IPS-18c (cell line): ENCODE data around the gene CACNG4.

ENCODE experiments used
- H3K4me3 ChIP-seq: 2 replicates; pipeline ENCODE4 v1.7.0; 2013; ENCODE audit warnings: low read depth, mild to moderate bottlenecking, low read length, moderate library complexity; ENCODE audit not compliant: insufficient read depth
- H3K9me3 ChIP-seq: one replicate; pipeline ENCODE4 v1.6.1; 2013; ENCODE audit warnings: mild to moderate bottlenecking, low read length, moderate library complexity; ENCODE audit not compliant: control insufficient read depth, insufficient read depth

Gene CACNG4

DNA sequence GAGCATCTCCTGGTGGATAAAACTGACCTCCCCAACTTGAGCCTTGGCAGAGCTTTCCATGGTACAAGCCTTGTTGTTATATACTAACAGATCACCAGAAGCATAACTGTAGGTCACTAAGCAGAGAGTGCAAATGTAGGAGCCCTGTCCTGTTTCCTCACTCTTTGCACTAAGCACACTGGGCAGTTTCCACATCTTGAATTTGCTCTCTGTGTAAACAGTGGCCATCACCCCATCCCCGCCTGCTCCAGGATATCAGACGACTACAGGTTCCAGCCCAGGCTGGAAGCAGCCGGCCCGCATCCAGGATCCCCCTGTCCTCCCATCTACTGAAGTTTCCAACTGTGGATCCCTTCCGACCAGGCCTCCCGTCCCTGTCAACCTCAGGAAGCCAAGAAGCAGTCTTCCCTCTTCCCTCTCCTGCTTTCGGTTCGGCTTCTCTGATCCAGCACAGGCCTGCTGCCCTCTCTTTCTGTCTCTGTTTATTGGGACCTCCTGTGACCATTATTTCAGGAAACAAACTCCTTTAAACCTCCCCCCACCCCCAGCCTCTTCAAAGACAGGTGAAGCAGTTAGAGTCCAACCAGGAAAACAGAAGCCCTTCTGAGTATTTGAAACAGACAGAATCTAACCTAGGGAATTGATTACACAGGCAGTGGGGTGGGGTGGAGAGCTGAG, 22.6 kb upstream of the CACNG4 start:
- Histone ChIP-seq H3K4me3 (no peak overlapping the region), H3K9me3 (peaks cover 5% of the 10 kb centered on the region)

DNA sequence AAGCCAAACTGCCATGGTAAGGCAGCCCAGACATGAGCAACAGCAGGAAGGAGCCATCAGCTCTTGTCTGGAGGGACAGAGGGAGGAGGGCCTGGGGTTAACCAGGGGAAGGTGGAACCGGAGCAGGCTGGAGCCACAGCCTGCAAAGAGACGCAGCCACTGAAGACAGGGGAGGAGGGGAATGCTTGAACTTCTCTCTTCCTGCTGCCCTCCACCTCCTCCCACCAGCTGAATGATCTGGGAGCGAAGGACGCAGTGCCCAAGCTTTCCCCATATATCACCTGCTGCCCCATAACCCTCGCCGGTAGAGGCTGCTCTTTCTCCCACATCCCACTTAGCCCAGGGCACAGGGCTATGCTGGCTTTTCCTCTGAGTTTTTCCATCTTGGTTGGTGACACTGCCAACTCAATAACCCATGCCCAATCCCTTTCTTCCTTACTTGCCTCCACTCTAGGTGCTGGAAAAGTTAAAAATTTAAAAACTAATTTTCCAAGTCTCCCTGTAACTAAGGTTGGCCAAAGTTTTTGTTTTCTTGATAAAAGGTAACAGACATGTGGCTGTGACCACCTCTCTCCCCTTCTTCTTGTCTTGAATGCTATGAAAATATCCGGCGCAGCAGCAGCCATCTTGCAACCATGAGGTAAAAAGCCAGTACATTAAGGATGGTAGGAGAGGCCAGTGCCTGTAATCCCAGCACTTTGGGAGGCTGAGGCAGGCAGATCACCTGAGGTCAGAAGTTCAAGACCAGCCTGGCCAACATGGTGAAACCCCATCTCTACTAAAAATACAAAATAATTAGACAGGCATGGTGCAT, 21.8 kb upstream of the CACNG4 start:
- Histone ChIP-seq H3K4me3 (no peak overlapping the region), H3K9me3 (peaks cover 6% of the 10 kb centered on the region)

DNA sequence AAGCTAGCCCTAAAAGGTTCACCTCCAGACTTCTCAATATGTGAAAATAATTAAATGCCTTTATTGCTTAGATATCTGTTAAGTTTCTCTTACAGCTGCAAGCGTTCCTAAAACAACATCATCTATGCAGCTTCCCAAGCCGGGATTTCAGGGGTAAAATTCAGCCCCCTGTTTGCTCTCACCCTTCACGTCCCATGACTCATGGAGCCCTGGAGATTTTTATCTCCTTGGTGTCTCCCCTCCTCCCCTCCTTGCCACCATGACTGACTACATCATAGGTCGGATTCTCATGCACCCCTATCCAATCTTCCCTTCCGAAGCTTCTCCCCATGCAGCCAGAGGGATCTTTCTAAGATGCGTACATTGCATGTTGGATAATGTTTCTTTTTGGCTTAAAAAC, 21.0 kb upstream of the CACNG4 start:
- H3K9me3 ChIP-seq: peaks cover 3% of the 10 kb centered on the region
- H3K4me3 ChIP-seq: no peak overlapping the region

DNA sequence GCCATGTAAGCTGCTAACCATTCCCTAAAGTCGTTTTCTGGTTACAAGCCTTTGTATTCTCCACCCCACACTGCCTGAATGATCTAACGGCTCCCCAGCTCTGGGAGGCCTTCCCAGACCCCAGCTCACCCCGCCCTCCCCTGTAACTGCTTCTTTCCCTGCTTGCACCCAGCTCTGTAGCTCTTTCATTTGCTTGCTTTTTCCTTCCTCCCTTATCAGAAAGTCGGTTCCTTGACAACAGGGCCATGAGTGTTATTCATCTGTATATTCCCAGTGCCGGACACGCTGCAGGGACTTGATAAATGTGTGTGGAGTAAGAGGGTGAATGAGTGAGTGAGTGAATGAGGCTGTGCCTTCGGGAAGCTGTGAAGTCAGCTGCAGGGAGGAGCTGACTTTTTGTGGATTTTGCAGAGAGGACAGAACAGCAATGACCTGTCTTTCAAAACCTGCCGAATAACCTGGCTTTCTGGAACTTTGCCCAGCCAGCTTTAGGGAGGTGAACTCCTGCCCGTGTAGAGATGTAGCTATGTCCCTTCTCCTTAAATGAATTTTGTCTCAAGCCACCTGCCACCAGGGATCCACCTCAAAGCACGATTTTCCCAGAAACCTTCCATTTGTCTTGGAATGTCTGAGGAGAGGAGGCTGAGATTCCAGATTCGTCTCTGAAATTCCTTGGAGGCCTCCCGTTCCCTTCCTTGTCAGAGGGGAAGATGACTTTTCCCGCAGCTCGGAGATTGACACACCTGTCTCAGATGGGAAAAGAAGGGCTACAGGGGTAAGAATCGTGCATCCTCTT, 20.0 kb upstream of the CACNG4 start:
- H3K9me3 ChIP-seq: peaks cover 3% of the 10 kb centered on the region
- no peak overlapping the region for H3K4me3 ChIP-seq

DNA sequence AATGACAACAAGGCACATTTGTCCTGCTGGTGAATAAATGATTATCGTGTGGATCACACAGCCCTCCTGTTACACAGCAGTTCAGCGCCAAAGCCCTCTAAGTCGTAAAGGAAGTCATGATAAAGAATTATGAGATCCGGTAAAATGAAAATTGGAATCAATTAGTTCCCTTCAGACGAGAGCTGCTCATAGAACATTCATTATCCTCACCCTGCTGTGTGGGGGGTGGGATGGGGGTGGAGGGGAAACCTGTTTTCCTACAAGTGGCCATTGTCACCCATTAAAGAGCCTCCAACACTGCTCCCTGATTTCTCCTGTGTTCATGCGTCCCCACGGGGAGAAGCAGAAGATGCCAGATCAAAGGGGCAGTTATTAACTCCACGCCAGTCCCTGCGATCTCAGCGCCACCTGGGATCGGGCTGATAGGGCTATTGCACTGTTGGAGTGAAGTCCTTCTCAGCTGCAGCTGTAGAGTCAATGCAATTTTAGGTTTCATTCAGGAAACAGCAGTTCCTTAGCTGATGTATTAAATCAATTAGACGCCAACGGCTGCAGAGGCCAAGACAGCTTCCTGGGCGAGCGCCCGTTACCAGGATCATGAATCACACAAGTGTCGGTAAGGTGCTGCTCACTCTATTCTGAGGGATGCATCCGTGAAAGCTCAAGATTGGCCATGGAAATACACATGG, 19.2 kb upstream of the CACNG4 start:
- peaks cover 3% of the 10 kb centered on the region for H3K9me3 ChIP-seq
- H3K4me3 ChIP-seq: no peak overlapping the region

DNA sequence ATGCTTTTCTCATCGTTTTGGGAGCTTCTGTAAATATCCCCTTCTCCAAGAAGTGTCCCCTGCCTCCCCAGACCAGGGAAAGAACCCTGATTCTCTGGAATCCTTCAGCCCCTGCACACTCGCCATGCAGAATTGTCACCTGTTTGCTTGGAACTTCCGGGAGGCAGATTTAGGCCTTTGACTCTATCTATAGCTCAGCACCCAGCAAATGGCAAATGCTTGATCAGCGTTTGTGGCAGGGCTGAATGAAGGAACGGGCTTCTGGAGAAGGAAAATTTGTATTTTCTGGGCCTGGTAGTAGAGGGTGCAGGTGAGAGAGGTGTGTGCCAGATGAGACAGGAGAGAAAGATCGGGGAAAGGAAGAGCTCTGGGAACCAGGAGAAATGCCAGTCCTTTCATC, 18.3 kb upstream of the CACNG4 start:
- H3K4me3 ChIP-seq: no peak overlapping the region

DNA sequence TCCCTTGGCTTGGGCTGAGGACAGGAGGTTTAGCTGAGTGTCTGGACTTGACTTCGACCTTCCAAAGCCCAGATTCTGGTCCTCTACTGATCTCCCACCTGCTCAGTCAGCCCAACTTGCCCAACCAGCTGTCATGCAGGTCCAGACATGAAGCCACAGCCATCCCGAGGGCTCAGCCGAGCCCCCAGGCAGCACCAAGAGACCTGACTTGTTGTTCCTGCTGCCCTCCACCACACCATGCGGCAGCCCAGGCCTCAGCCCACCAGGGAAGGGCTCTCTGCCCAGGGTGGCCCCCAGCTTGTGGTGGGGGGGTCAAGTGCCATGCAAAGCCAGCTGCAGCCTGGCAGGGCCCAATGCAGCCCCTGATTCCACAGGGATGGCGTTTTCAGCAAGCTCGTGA, 17.2 kb upstream of the CACNG4 start:
- no peak overlapping the region for H3K4me3 ChIP-seq
- H3K9me3 ChIP-seq: peaks cover 3% of the 10 kb centered on the region

More for the DNA sequence above, 18.3 kb upstream of the CACNG4 start:
- peaks cover 3% of the 10 kb centered on the region for H3K9me3 ChIP-seq

DNA sequence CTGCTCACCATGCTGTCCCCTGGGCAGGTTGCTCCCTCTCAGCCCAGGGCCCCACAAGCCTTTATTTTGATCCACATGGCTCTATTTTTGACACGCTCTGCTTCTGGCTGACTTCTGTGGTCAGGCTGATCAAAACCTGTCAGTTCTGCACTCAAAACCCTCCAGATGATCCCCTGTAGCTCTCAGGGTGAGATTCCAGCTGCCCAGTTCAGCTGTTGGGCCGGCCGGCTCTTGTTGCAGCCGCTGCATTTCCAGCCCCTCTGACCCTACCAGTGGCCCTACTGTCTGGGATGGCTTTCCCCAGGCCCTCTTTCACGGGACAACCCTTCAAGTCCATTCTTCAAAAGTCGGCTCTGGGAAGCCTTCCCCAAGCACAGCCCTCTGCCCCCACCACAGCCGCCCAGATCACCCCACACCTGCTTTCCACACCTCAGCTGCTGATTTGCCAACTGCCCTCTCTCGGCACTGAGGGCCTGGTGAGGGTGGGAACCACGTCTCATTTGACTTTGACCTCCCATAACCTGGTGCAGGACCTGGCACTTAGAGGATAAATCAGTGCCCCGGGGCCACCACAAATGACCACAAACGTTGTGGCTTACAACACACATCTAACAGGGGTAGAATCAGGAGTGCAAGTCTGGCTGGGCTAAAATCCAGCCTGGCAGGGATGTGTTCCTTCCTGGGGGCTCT, 16.3 kb upstream of the CACNG4 start:
- peaks cover 3% of the 10 kb centered on the region for H3K9me3 ChIP-seq
- H3K4me3 ChIP-seq: no peak overlapping the region

DNA sequence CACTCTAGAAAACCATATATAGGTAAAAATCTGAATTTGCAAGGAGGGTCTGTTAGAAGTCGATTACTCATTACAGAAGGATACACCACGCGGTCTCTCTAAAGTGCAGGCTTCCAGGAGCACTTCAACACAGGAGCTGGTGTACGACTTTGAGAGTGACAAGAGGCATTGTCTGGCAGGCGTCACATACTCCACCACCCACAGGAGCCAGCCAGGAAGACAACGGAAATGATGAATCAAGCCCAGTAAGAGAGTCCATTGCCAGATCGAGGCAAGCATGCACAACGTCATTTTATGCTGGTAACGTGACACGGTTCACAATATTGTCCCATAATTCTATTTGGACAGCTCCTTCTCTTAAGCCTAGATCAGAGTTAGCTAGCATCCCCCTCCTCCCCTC, 15.0 kb upstream of the CACNG4 start:
- Histone ChIP-seq H3K9me3 (peaks cover 3% of the 10 kb centered on the region), H3K4me3 (no peak overlapping the region)

DNA sequence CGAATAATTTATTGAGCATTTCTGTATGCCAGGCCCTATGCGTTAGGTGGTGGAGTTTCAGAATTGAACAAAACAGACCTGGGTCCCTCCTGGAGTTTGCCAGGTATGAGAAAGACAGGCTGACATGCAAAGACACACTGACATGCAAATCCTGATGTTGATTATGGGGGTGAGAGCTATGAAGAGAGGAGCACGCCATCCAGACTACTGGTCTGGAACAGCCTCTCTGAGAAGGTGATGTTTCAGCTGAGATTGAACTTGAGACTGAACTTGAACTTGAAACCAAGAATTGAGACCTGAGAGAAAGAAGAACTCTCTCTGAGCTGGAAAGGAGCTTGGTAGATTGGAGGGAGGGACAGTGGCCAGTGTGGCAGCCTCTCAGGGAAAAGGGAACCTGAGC, 14.2 kb upstream of the CACNG4 start:
- Histone ChIP-seq H3K9me3 (peaks cover 3% of the 10 kb centered on the region), H3K4me3 (no peak overlapping the region)

DNA sequence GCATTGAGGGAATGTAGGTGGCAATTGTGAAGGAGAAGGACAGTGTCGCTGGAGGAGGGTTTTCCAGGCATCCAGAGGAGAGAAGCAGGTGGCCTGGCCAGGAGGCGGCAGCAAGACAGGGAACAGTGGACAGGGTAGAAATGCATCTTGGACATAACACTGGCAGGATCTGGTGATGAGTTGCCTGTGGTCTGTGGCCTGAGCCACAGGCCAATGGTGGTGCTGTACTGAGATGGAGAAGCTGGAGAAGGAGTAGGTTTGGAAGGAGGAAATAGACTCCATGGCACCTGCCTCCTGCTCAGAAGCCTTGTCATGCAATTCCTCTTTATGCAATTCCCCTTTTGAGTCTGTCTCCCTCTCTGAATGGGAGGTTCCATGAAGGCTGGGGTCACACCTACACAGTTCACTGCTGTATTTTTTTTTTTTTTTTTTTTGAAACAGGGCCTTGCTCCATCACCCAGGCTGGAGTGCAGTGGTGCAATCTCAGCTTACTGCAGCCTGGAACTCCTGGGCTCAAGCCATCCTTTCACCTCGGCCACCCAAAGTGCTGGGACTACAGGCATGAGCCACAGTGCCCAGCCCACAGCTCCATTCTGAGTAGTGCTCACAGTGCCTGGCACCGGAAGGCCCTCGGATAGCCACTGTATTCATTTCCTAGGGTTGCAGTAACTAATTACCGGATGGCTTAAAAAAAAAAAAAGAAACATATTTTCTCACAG, 13.5 kb upstream of the CACNG4 start:
- Histone ChIP-seq H3K4me3 (no peak overlapping the region), H3K9me3 (peaks cover 3% of the 10 kb centered on the region)

DNA sequence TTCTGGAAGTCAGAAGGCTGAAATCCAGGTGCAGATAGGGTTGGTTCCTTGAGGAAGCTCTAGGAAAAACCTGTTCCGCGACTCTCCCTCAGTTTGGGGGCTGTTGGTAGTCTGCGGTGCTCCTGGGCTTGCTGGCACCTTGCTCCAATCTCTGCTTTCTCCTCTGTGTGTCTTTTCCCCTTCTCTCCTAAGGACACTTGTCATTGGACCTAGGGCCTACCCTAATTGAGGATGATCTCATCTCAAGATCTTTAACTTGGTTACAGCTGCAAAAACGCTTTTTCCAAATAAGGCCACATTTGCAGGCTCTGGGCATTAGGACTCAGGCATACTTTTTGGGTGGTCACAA, 12.9 kb upstream of the CACNG4 start:
- no peak overlapping the region for H3K4me3 ChIP-seq
- peaks cover 3% of the 10 kb centered on the region for H3K9me3 ChIP-seq

DNA sequence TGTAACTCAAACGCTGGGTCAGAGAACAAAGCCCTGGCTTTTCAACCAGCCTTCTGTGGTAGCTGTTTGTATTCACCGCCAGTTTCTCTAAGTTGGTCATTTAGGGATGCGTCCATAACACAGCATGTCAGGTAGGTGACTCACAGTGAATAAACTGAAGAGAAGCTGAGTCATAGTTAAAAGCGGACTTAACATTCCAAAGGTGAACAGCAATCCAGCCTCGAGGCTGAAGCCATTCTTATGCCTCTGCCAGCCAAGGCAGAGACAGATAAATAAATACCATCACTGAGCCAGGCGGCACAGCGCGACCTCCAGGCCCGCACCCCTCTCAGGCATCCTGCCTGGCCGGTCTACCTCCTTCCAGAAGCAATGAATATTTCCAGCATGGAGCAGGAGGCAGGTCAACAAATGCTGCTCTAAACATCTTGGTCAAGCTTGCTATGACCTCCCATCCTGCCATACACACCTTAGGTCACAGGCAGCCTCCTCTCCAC, 12.4 kb upstream of the CACNG4 start:
- Histone ChIP-seq H3K4me3 (no peak overlapping the region), H3K9me3 (peaks cover 3% of the 10 kb centered on the region)

DNA sequence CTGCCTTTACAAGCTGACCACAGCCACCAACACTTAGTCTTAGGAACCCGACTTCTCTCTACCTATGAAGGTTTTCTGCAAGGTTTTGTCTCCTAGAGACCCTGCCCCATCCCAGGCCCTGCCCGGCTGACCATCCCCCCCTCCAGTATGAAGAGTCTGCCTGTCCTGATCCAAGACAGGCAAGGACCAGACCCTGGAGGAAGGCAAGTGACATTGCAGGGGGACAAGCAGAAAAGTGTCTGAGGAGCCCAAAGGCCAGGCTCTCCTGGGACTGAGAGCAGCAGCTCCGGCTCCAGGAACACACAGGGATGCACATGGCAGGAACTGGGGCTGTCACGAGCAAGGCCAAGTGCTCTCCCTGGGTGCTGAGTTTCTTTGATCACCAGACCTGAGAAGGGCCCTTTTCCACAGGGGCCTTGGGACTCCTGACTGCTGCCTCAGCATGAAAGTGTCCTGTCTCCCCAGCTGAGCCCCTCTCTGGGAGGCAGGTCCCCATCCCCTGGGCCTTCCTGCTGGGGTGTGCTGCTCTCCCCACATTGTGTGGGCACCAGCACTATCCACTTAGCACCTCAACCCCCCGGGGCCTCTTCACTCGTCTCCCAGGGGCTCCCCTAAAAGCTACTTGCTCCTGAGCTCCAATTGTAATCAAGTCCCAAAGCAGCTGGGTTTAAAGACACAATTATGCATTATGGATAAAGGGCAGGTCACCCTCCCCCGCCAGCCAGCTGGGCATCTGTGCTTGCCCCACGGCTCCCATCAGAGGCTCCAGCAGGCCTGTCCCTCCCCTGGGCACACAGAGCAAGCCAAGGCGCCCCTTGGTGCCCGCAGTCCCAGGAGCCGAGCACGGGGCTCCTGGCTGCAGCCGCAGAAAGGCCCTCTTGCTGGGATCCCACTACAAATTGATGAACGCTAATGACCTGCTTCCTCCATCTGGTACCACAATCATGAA, 11.6 kb upstream of the CACNG4 start:
- Histone ChIP-seq H3K4me3 (no peak overlapping the region), H3K9me3 (no peaks in the 10 kb centered on the region)

DNA sequence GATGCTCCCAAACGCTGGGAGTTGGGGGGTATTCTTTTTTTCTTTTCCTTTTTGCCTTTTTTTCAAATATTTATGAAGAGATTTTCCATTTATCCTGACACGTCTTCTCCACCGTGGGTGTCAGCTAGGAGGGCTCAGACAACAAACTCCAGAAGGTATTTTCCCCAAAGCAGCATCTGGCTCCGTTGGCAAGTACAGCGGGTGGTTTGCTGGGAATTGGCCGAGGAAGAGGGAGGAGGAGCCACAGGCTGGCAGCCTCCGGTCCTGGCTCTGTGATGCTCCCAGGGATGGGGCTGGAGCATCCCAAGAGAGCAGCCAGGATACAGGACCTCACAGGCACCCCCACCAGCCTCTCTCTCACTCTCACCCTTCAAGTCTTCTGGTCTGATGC, 10.9 kb upstream of the CACNG4 start:
- no peaks in the 10 kb centered on the region for H3K9me3 ChIP-seq

More for the DNA sequence above, 10.9 kb upstream of the CACNG4 start:
- no peak overlapping the region for H3K4me3 ChIP-seq
